Pancreas (tissue), 10 donors: ENCODE measurements around the gene UNC50. TPM values are rescaled to one million over a fixed set of nuclear protein-coding genes. Genes with fewer than 3 reads are reported as not detected.

ENCODE experiments used
- ATAC-seq, 4 donors: fragments of 200-7000 bp; cut with Tn5 transposase; one replicate each; pipeline versions ENCODE4 v1.8.0 to v1.9.1; 2020; ENCODE audit warnings: mild to moderate bottlenecking in 4 of 4, moderate library complexity in 4 of 4
- DNase-seq, 6 donors: peaks; one replicate each; pipeline ENCODE4 v3.0.0-alpha.2; 2020
- FAIRE-seq: peaks from 2 replicates; lab custom pipeline; 2012; peaks lifted over from hg19 to GRCh38; lab: Jason Lieb, UNC
- H3K27ac ChIP-seq, 4 donors: fragments of 200-600 bp; sonication (generic); 1 replicate in 3 of 4; 2 replicates in 1 of 4; pipeline versions ENCODE4 v1.5.0 to v1.8.0; 2020
- H3K27me3 ChIP-seq, 4 donors: fragments of 200-600 bp; one replicate each; pipeline ENCODE4 v1.8.0; 2021
- H3K36me3 ChIP-seq, 3 donors: fragments of 200-600 bp; sonication (generic) in 1 of 3; one replicate each; pipeline versions ENCODE4 v1.5.0 to v1.8.0; 2020 to 2021
- H3K4me1 ChIP-seq, 3 donors: fragments of 200-600 bp; one replicate each; pipeline ENCODE4 v1.8.0; 2021
- H3K4me3 ChIP-seq, 4 donors: fragments of 200-600 bp; sonication (generic) in 2 of 4; one replicate each; pipeline versions ENCODE4 v1.5.0 to v1.8.0; 2020 to 2021
- H3K9me3 ChIP-seq, 4 donors: fragments of 200-600 bp; one replicate each; pipeline ENCODE4 v1.8.0; 2021
- CTCF ChIP-seq, 4 donors: fragments of 200-600 bp; sonication (generic) in 3 of 4; IDR thresholded peaks; one replicate each; pipeline versions ENCODE4 v1.5.0 to v1.8.0; 2021; ENCODE audit warnings: antibody characterized with exemption in 4 of 4
- WGBS, 2 donors: extraction: QIAGEN DNeasy Blood & Tissue Kit; methylation state at CpG; one replicate each; pipeline ENCODE4 v1.1.7; 2013; 5-methylcytosine and 5-hydroxymethylcytosine counted together
- intact Hi-C, 3 donors: fragments of 100-400 bp; cut with DNase I; formaldehyde crosslinking; loops; one replicate each; pipeline versions ENCODE4 v1.11.1 to v1.14.2; 2022
- polyA plus RNA-seq, 2 donors: library from polyadenylated mRNA; stranded (reverse); fragments of 200-250 nt; gene quantifications; one replicate each; pipeline ENCODE4 v1.2.3, GENCODE V29; 2013
- total RNA-seq, 6 donors: library from RNA; stranded (reverse); fragmentation: NEBNext Ultra II Directional in 4 of 6; extraction: Animal tissue kit (Norgen Biotek cat#: 25700) in 4 of 6; gene quantifications; one replicate each; pipeline versions ENCODE4 v1.2.1 to v1.2.4, GENCODE V29; 2021 to 2023
- donor health status: healthy with polysubstance abuse.
- donor health status: DM: no; HTN: no; CAD: no; lungs with moderate emphysema.
- donor health status: DM: no; HTN: no; CAD: no.
- donor health status: control.
- donor health status: control.
- donor health status: Bipolar disorder and iron deficiency.
- donor health status: DM: yes; HTN: yes; CAD: no.
- donor health status: DM: no; HTN: no; CAD: no.
- donor health status: DM: no; HTN: no; CAD: no.
- donor health status: DM: yes; HTN: yes; CAD: no.

Gene UNC50
- total and polyA plus RNA-seq, 8 donors, result 11.9 to 38.1 (median 17.6) TPM

GRCh38 chr2:98561018-98561417 lies 47.4 kb upstream of the UNC50 start:
- FAIRE-seq, result no peak
- Histone ChIP-seq H3K27me3 (no peaks in the 10 kb centered on the region), H3K36me3 (peaks cover 0 to 11% (median 0%) of the 10 kb centered on the region in 3 donors), H3K9me3 (no peaks in the 10 kb centered on the region), H3K27ac (no peak overlapping the region), H3K4me3 (no peak overlapping the region), H3K4me1 (no peaks in the 10 kb centered on the region)
- WGBS, 2 donors, result 90 to 92% methylated on average over 9 of the region's 9 CpGs
- no peak for TF ChIP-seq CTCF (IDR thresholded peaks at IDR 0.05)
- no peak for DNase-seq
- ATAC-seq, result no peak
- intact Hi-C loops, result no loop called here

- H3K9me3 ChIP-seq, result no peaks in the 10 kb centered on the region
- no peak for TF ChIP-seq CTCF (IDR thresholded peaks at IDR 0.05)
- no peaks in the 10 kb centered on the region for H3K4me1 ChIP-seq
- H3K4me3 ChIP-seq, result no peak overlapping the region
- no peaks in the 10 kb centered on the region for H3K27me3 ChIP-seq
- H3K36me3 ChIP-seq, result peaks cover 0 to 12% (median 0%) of the 10 kb centered on the region in 3 donors
- DNase-seq, result no peak
- no peak overlapping the region for H3K27ac ChIP-seq
- intact Hi-C loops, result no loop called here
- WGBS, 2 donors, result 81 to 88% methylated on average over 13 of the region's 13 CpGs
- no peak for ATAC-seq
- FAIRE-seq, result no peak
These were observed 46.3 kb upstream of the UNC50 start for GRCh38 chr2:98561902-98562695.

- Histone ChIP-seq H3K36me3 (peaks cover 0 to 12% (median 0%) of the 10 kb centered on the region in 3 donors), H3K27me3 (no peaks in the 10 kb centered on the region), H3K27ac (no peak overlapping the region), H3K9me3 (no peaks in the 10 kb centered on the region), H3K4me1 (no peaks in the 10 kb centered on the region), H3K4me3 (no peak overlapping the region)
- ATAC-seq, result no peak
- no peak for DNase-seq
- no peak for FAIRE-seq
- 96 to 99% methylated on average over 13 of the region's 13 CpGs for WGBS, 2 donors
- intact Hi-C loops, result no loop called here
- no peak for TF ChIP-seq CTCF (IDR thresholded peaks at IDR 0.05)
These were observed 45.0 kb upstream of the UNC50 start for GRCh38 chr2:98563394-98563793.

- intact Hi-C loops, result no loop called here
- TF ChIP-seq CTCF (IDR thresholded peaks at IDR 0.05), result no peak
- H3K36me3 ChIP-seq, result peaks cover 0 to 12% (median 0%) of the 10 kb centered on the region in 3 donors
These were observed 43.8 kb upstream of the UNC50 start for GRCh38 chr2:98564541-98565132.

More at GRCh38 chr2:98564541-98565132, 43.8 kb upstream of the UNC50 start:
- FAIRE-seq, result no peak
- no peak overlapping the region for H3K27ac ChIP-seq
- WGBS, 2 donors, result 87 to 91% methylated on average over 17 of the region's 17 CpGs
- no peaks in the 10 kb centered on the region for H3K4me1 ChIP-seq
- no peak for DNase-seq
- ATAC-seq, result no peak
- no peaks in the 10 kb centered on the region for H3K9me3 ChIP-seq
- no peak overlapping the region for H3K4me3 ChIP-seq
- H3K27me3 ChIP-seq, result no peaks in the 10 kb centered on the region
